KMS-11 (cell line): ENCODE measurements around the gene FBXO15.
A peak's percentile ranks its signal among the peaks of the same experiment; 100 is the strongest.

Experiments
- H2AFZ ChIP-seq: fragments of 200-600 bp; sonication (generic); 2 replicates; pipeline ENCODE4 v1.6.1; 2016; ENCODE audit warnings: antibody characterized with exemption, mixed run types, low read depth
- H3K27ac ChIP-seq: fragments of 200-600 bp; sonication (generic); 2 replicates; pipeline ENCODE4 v1.6.1; 2016; ENCODE audit warnings: mild to moderate bottlenecking, mixed run types
- H3K27me3 ChIP-seq: fragments of 200-600 bp; sonication (generic); 2 replicates; pipeline ENCODE4 v1.6.1; 2017; ENCODE audit warnings: mild to moderate bottlenecking, low read depth, mixed run types, moderate library complexity; ENCODE audit not compliant: insufficient read depth
- H3K36me3 ChIP-seq: fragments of 200-600 bp; sonication (generic); 2 replicates; pipeline ENCODE4 v1.6.1; 2017; ENCODE audit warnings: mild to moderate bottlenecking, mixed run types; ENCODE audit not compliant: insufficient read depth
- H3K4me1 ChIP-seq: fragments of 200-600 bp; sonication (generic); 2 replicates; pipeline ENCODE4 v1.6.1; 2016; ENCODE audit warnings: mild to moderate bottlenecking, low read depth, mixed run types; ENCODE audit not compliant: poor library complexity, severe bottlenecking
- H3K4me2 ChIP-seq: fragments of 200-600 bp; sonication (generic); 2 replicates; pipeline ENCODE4 v1.7.0; 2016; ENCODE audit warnings: mild to moderate bottlenecking, mixed run types
- H3K4me3 ChIP-seq: fragments of 200-600 bp; sonication (generic); IDR thresholded peaks from 2 replicates; pipeline ENCODE4 v1.6.1; 2017; ENCODE audit warnings: low read depth, low read length, mixed read lengths; ENCODE audit not compliant: insufficient read depth
- H3K79me2 ChIP-seq: fragments of 200-600 bp; sonication (generic); 2 replicates; pipeline ENCODE4 v1.6.1; 2016; ENCODE audit warnings: low read depth, mixed run types; ENCODE audit not compliant: insufficient read depth
- H3K9ac ChIP-seq: fragments of 200-600 bp; sonication (generic); 2 replicates; pipeline ENCODE4 v1.6.1; 2016; ENCODE audit warnings: mild to moderate bottlenecking, mixed run types
- H4K20me1 ChIP-seq: fragments of 200-600 bp; sonication (generic); 2 replicates; pipeline ENCODE4 v1.6.1; 2016; ENCODE audit warnings: mild to moderate bottlenecking, mixed run types; ENCODE audit not compliant: insufficient read depth
- CTCF ChIP-seq: fragments of 200-600 bp; sonication (generic); conservative IDR thresholded peaks from 2 replicates; pipeline ENCODE4 v1.6.1; 2017; ENCODE audit warnings: low read depth, mild to moderate bottlenecking, antibody characterized with exemption, low read length, moderate library complexity, mixed read lengths

FBXO15 gene

GRCh38 chr18:74064510-74064909, 83.1 kb downstream of the FBXO15 start:
- Histone ChIP-seq H3K36me3 (no peaks in the 10 kb centered on the region), H3K79me2 (no peaks in the 10 kb centered on the region), H3K27ac (no peak overlapping the region), H3K27me3 (no peaks in the 10 kb centered on the region), H2AFZ (no peak overlapping the region), H4K20me1 (no peaks in the 10 kb centered on the region), H3K4me3 (no peak overlapping the region), H3K9ac (no peak overlapping the region), H3K4me2 (no peak overlapping the region), H3K4me1 (no peaks in the 10 kb centered on the region)
- TF ChIP-seq CTCF, result no peak

GRCh38 chr18:74063557-74063956, 84.1 kb downstream of the FBXO15 start:
- Histone ChIP-seq H3K4me3 (no peak overlapping the region), H3K4me1 (no peaks in the 10 kb centered on the region), H3K4me2 (no peak overlapping the region)

GRCh38 chr18:74063023-74063422, 84.6 kb downstream of the FBXO15 start:
- no peaks in the 10 kb centered on the region for H3K4me1 ChIP-seq
- no peak overlapping the region for H2AFZ ChIP-seq
- H3K4me3 ChIP-seq, result no peak overlapping the region
- peak; percentile 28; the same call in 1 of the 2 replicates for TF ChIP-seq CTCF
- H3K4me2 ChIP-seq, result no peak overlapping the region
- H3K36me3 ChIP-seq, result no peaks in the 10 kb centered on the region
- no peaks in the 10 kb centered on the region for H3K27me3 ChIP-seq
- H3K27ac ChIP-seq, result no peak overlapping the region
- H4K20me1 ChIP-seq, result no peaks in the 10 kb centered on the region
- H3K9ac ChIP-seq, result no peak overlapping the region
- no peaks in the 10 kb centered on the region for H3K79me2 ChIP-seq

More at GRCh38 chr18:74063557-74063956, 84.1 kb downstream of the FBXO15 start:
- H4K20me1 ChIP-seq, result no peaks in the 10 kb centered on the region
- no peak for TF ChIP-seq CTCF
- H3K79me2 ChIP-seq, result no peaks in the 10 kb centered on the region
- no peak overlapping the region for H2AFZ ChIP-seq
- H3K9ac ChIP-seq, result no peak overlapping the region
- H3K27ac ChIP-seq, result no peak overlapping the region
- no peaks in the 10 kb centered on the region for H3K36me3 ChIP-seq
- no peaks in the 10 kb centered on the region for H3K27me3 ChIP-seq

- no peak overlapping the region for H3K27ac ChIP-seq
- H4K20me1 ChIP-seq, result no peaks in the 10 kb centered on the region
- H3K4me1 ChIP-seq, result no peaks in the 10 kb centered on the region
- no peak overlapping the region for H3K4me3 ChIP-seq
- no peak overlapping the region for H3K9ac ChIP-seq
- H3K27me3 ChIP-seq, result no peaks in the 10 kb centered on the region
- no peaks in the 10 kb centered on the region for H3K79me2 ChIP-seq
- no peaks in the 10 kb centered on the region for H3K36me3 ChIP-seq
- no peak overlapping the region for H3K4me2 ChIP-seq
- no peak for TF ChIP-seq CTCF
- H2AFZ ChIP-seq, result no peak overlapping the region
Observed at GRCh38 chr18:74062037-74062436, 85.6 kb downstream of the FBXO15 start.
